ENCODE results near the gene MAP1LC3A.

GRCh38 chr20:34539756-34540155 lies 18.8 kb upstream of the MAP1LC3A start:
- no peak for TF ChIP-seq POLR2A (IDR thresholded peaks at IDR 0.05)
- TF ChIP-seq, protein P1, sequence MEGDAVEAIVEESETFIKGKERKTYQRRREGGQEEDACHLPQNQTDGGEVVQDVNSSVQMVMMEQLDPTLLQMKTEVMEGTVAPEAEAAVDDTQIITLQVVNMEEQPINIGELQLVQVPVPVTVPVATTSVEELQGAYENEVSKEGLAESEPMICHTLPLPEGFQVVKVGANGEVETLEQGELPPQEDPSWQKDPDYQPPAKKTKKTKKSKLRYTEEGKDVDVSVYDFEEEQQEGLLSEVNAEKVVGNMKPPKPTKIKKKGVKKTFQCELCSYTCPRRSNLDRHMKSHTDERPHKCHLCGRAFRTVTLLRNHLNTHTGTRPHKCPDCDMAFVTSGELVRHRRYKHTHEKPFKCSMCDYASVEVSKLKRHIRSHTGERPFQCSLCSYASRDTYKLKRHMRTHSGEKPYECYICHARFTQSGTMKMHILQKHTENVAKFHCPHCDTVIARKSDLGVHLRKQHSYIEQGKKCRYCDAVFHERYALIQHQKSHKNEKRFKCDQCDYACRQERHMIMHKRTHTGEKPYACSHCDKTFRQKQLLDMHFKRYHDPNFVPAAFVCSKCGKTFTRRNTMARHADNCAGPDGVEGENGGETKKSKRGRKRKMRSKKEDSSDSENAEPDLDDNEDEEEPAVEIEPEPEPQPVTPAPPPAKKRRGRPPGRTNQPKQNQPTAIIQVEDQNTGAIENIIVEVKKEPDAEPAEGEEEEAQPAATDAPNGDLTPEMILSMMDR (IDR thresholded peaks at IDR 0.05) = no peak
